Smooth muscle cell (in vitro differentiated cells): ENCODE measurements around the gene E2F8. TPM values are rescaled to one million over a fixed set of nuclear protein-coding genes. Genes with fewer than 3 reads are reported as not detected.

Source experiments
- DNase-seq: peaks from one replicate; lab custom pipeline; 2025; ENCODE audit not compliant: unreplicated experiment; lab: John Stamatoyannopoulos, UW
- H2AFZ ChIP-seq: fragments of 200-600 bp; sonication (generic); 2 replicates; pipeline ENCODE4 v1.6.0; 2016; ENCODE audit warnings: antibody characterized with exemption, low read depth, mild to moderate bottlenecking
- H3F3A ChIP-seq: fragments of 200-600 bp; sonication (generic); 2 replicates; pipeline ENCODE4 v1.6.0; 2017; ENCODE audit warnings: antibody characterized with exemption, low read depth
- H3K27ac ChIP-seq: fragments of 200-600 bp; sonication (generic); 2 replicates; pipeline ENCODE4 v1.5.1; 2016; ENCODE audit warnings: low read depth, mild to moderate bottlenecking
- H3K27me3 ChIP-seq: fragments of 200-600 bp; sonication (generic); 2 replicates; pipeline ENCODE4 v1.6.1; 2016; ENCODE audit warnings: low read depth, mild to moderate bottlenecking
- H3K36me3 ChIP-seq: fragments of 200-600 bp; sonication (generic); 2 replicates; pipeline ENCODE4 v1.5.1; 2016; ENCODE audit warnings: low read depth
- H3K4me1 ChIP-seq: fragments of 200-600 bp; sonication (generic); 2 replicates; pipeline ENCODE4 v1.5.1; 2016; ENCODE audit warnings: low read depth
- H3K4me2 ChIP-seq: fragments of 200-600 bp; sonication (generic); 2 replicates; pipeline ENCODE4 v1.6.0; 2016; ENCODE audit warnings: mild to moderate bottlenecking
- H3K4me3 ChIP-seq: fragments of 200-600 bp; sonication (generic); 2 replicates; pipeline ENCODE4 v1.5.1; 2016; ENCODE audit warnings: mild to moderate bottlenecking
- H3K79me2 ChIP-seq: fragments of 200-600 bp; sonication (generic); 2 replicates; pipeline ENCODE4 v1.6.0; 2016; ENCODE audit warnings: low read depth, mild to moderate bottlenecking
- H3K9ac ChIP-seq: fragments of 200-600 bp; sonication (generic); 2 replicates; pipeline ENCODE4 v1.6.0; 2016; ENCODE audit warnings: low read depth
- H3K9me3 ChIP-seq: fragments of 200-600 bp; sonication (generic); replicated peaks from 2 replicates; pipeline ENCODE4 v1.5.1; 2016; ENCODE audit warnings: low read depth
- H4K20me1 ChIP-seq: fragments of 200-600 bp; sonication (generic); 2 replicates; pipeline ENCODE4 v1.6.0; 2016; ENCODE audit warnings: low read depth
- CTCF ChIP-seq: fragments of 200-600 bp; sonication (generic); IDR thresholded peaks from 2 replicates; pipeline ENCODE4 v1.5.1; 2017; ENCODE audit warnings: borderline replicate concordance, mild to moderate bottlenecking, antibody characterized with exemption; ENCODE audit not compliant: insufficient read depth, poor library complexity, severe bottlenecking
- WGBS: methylation state at CpG from one replicate; pipeline ENCODE4 v1.1.7; 2016; ENCODE audit warnings: low lambda C conversion rate; 5-methylcytosine and 5-hydroxymethylcytosine counted together
- polyA plus RNA-seq: library from polyadenylated mRNA; unstranded; fragments of >200 nt; fragmentation: Nextera tagmentation; extraction: Ambion mirVana; gene quantifications from 2 replicates; pipeline ENCODE4 v1.2.1, GENCODE V29; 2016
- total RNA-seq: library from RNA; depleted of rRNA; stranded (reverse); fragments of >200 nt; gene quantifications from 2 replicates; pipeline ENCODE4 v1.2.3, GENCODE V29; 2014

Gene E2F8
- total and polyA plus RNA-seq, 2 experiments from 2014 or later = 1.5 to 1.6 TPM

- Histone ChIP-seq H3K4me1 (no peaks in the 10 kb centered on the region), H3K27me3 (no peaks in the 10 kb centered on the region), H3K9me3 (no peaks in the 10 kb centered on the region), H3K36me3 (no peaks in the 10 kb centered on the region), H3K4me2 (no peak overlapping the region), H3F3A (no peaks in the 10 kb centered on the region), H4K20me1 (no peaks in the 10 kb centered on the region), H3K4me3 (no peak overlapping the region), H2AFZ (no peak overlapping the region), H3K27ac (no peak overlapping the region), H3K9ac (no peak overlapping the region), H3K79me2 (no peaks in the 10 kb centered on the region)
- 90% methylated on average over 7 of the region's 7 CpGs for WGBS
- no peak for DNase-seq
- TF ChIP-seq CTCF = no peak
Observed at GRCh38 chr11:19199048-19199447, 41.7 kb downstream of the E2F8 start.

- H3K9me3 ChIP-seq = no peaks in the 10 kb centered on the region
- no peak for TF ChIP-seq CTCF
- no peak overlapping the region for H3K4me3 ChIP-seq
- no peaks in the 10 kb centered on the region for H4K20me1 ChIP-seq
- H3K4me1 ChIP-seq = no peaks in the 10 kb centered on the region
- no peak overlapping the region for H2AFZ ChIP-seq
- H3K27me3 ChIP-seq = no peaks in the 10 kb centered on the region
- no peak overlapping the region for H3K4me2 ChIP-seq
- H3K79me2 ChIP-seq = no peaks in the 10 kb centered on the region
- no peak for DNase-seq
- no peaks in the 10 kb centered on the region for H3F3A ChIP-seq
- WGBS = 87% methylated on average over 6 of the region's 6 CpGs
- no peaks in the 10 kb centered on the region for H3K36me3 ChIP-seq
- H3K9ac ChIP-seq = no peak overlapping the region
- H3K27ac ChIP-seq = no peak overlapping the region
Observed at GRCh38 chr11:19196432-19196831, 44.3 kb downstream of the E2F8 start.

GRCh38 chr11:19194620-19195308 is 46.0 kb downstream of the E2F8 start:
- Histone ChIP-seq H3K9me3 (no peaks in the 10 kb centered on the region), H3K79me2 (no peaks in the 10 kb centered on the region), H3K4me2 (no peak overlapping the region), H3K9ac (no peak overlapping the region), H3K27me3 (no peaks in the 10 kb centered on the region), H3K4me3 (no peak overlapping the region), H3K36me3 (no peaks in the 10 kb centered on the region), H4K20me1 (no peaks in the 10 kb centered on the region), H3K27ac (no peak overlapping the region), H2AFZ (no peak overlapping the region), H3K4me1 (no peaks in the 10 kb centered on the region), H3F3A (no peaks in the 10 kb centered on the region)
- WGBS = 89% methylated on average over 4 of the region's 4 CpGs
- no peak for DNase-seq
- no peak for TF ChIP-seq CTCF

- H3K4me1 ChIP-seq = no peaks in the 10 kb centered on the region
- H3K9me3 ChIP-seq = no peaks in the 10 kb centered on the region
- no peaks in the 10 kb centered on the region for H3K79me2 ChIP-seq
- no peaks in the 10 kb centered on the region for H3K36me3 ChIP-seq
- no peak overlapping the region for H3K4me2 ChIP-seq
- no peak overlapping the region for H3K27ac ChIP-seq
- no peak overlapping the region for H3K4me3 ChIP-seq
- H4K20me1 ChIP-seq = no peaks in the 10 kb centered on the region
- TF ChIP-seq CTCF = no peak
- no peak overlapping the region for H2AFZ ChIP-seq
- no peak for DNase-seq
- H3K9ac ChIP-seq = no peak overlapping the region
- H3K27me3 ChIP-seq = no peaks in the 10 kb centered on the region
- H3F3A ChIP-seq = no peaks in the 10 kb centered on the region
- WGBS = 69% methylated on average over 2 of the region's 2 CpGs
Observed at GRCh38 chr11:19193916-19194315, 46.8 kb downstream of the E2F8 start.
